ENCODE data around the gene CPSF4.
A peak's percentile ranks its signal among the peaks of the same experiment; 100 is the strongest.
"Not testable (repeated sequence)": the region's sequence is repeated elsewhere in the genome, so short reads cannot be mapped to it uniquely, and the experiment has no call there.

Gene CPSF4

DNA sequence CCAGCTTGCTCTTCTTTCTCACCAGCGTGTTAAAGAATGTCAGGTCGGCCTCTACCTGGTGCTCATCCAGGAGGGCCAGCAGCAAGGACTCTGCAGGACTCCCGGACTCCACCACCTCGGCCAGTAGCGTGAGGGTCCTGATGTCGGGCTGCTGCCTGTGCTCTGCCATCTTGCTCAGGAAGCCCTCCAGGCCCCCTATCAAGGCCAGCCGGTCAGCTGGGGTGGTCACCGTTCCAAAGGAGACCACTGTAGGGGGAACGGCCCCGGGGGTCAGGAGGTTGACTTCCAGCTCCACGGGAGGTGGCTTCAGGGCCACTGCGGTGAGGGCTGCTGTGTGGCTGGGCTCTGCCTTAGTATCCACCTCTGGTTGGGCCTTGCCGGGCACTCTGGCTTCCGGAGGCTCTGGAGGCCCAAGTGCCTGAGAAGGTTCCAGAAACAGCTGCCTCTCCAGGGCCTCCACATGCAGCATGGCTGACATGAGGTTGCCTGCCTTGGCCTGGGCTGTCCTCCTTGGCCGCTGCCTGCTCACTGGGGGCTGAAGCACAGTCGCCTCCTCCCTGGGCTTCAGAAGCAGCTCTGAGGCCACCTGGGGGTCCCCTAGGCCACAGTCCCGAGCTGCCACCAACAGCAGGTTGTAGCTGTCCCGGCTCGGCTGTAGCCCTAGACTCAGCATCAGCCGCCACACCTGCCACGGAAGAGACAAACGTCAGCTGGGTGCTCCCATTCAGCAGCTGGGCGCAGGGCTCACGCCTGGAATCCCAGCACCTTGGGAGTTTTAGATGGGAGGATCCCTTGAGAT, 13.6 kb upstream of the CPSF4 start:
- H3K27me3 ChIP-seq (ENCODE audit: control insufficient read depth in 1 of 2, insufficient read depth in 2 of 2, low read length in 2 of 2): no peaks in the 10 kb centered on the region
- H3K27ac ChIP-seq (ENCODE audit: low read length): no peak overlapping the region
- no peaks in the 10 kb centered on the region for H3K4me1 ChIP-seq (ENCODE audit: control insufficient read depth, insufficient read depth, low read length)
- no peak overlapping the region for H3K9ac ChIP-seq (ENCODE audit: low read length in 2 of 2)
- H3K36me3 ChIP-seq (ENCODE audit: control insufficient read depth in 2 of 2, insufficient read depth in 2 of 2, low read length in 2 of 2): peaks cover 31 to 34% of the 10 kb centered on the region in 2 donors
- H3K4me3 ChIP-seq (ENCODE audit: low read length in 2 of 2): no peak overlapping the region
- H3K9me3 ChIP-seq (ENCODE audit: control insufficient read depth in 2 of 2, low read length in 2 of 2): no peaks in the 10 kb centered on the region

DNA sequence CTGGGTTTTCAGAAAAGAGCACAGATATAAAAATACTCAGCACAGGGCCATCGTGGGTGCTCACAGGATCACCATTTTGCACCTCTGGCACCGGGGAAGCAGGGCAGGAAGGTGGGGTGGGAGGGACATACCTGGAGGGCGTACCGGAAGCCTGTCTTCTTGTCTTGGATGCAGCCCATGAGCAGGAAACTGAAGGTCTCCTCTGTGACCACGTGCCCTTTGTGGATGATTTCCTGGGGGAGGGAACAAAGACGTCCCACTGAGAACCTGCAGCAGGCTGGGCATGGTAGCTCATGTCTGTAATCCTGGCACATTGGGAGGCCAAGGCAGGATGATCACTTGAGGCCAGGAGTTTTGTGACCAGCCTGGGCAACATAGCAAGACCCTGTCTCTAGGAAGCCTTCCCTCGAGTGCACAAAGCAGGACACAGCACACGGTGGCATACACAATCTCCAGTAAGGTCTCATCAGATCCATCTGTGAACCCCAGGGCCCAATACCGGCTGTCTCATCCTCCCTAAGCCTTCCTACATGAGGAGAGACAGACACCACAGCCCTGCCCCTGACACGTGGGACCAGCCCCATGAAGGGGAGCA, 9.7 kb upstream of the CPSF4 start:
- H3K9me3 ChIP-seq (ENCODE audit: control insufficient read depth in 2 of 2, low read length in 2 of 2): no peaks in the 10 kb centered on the region
- H3K27me3 ChIP-seq (ENCODE audit: control insufficient read depth in 1 of 2, insufficient read depth in 2 of 2, low read length in 2 of 2): no peaks in the 10 kb centered on the region
- H3K36me3 ChIP-seq (ENCODE audit: control insufficient read depth in 2 of 2, insufficient read depth in 2 of 2, low read length in 2 of 2): peaks cover 14 to 38% of the 10 kb centered on the region in 2 donors

DNA sequence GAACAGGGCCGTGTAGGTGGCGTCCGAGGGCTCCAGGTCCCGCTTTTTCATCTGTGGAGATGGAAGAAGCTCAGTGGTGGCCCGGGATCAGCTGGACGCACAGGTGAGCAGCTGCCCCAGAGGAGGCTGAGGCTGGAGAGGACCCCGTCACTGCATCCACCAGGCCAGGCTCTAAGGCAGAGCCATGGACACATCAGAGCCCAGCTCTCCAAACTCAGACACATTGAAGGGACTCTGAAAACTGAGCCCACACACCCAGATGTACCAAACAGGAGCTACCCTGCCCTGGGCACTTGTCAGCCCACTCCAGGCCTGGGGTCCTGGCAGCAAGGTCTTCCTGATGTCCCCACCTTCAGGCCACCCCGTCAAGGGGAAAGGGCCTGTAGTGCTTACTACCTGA, 9.0 kb upstream of the CPSF4 start:
- Histone ChIP-seq H3K9ac (ENCODE audit: low read length in 2 of 2) (no peak overlapping the region), H3K27me3 (ENCODE audit: control insufficient read depth in 1 of 2, insufficient read depth in 2 of 2, low read length in 2 of 2) (no peaks in the 10 kb centered on the region), H3K9me3 (ENCODE audit: control insufficient read depth in 2 of 2, low read length in 2 of 2) (no peaks in the 10 kb centered on the region), H3K27ac (ENCODE audit: low read length) (no peak overlapping the region), H3K4me1 (ENCODE audit: control insufficient read depth, insufficient read depth, low read length) (no peaks in the 10 kb centered on the region), H3K4me3 (ENCODE audit: low read length in 2 of 2) (no peak overlapping the region), H3K36me3 (ENCODE audit: control insufficient read depth in 2 of 2, insufficient read depth in 2 of 2, low read length in 2 of 2) (peaks cover 7 to 37% of the 10 kb centered on the region in 2 donors)

More for the DNA sequence above, 9.7 kb upstream of the CPSF4 start:
- Histone ChIP-seq H3K4me3 (ENCODE audit: low read length in 2 of 2) (no peak overlapping the region), H3K4me1 (ENCODE audit: control insufficient read depth, insufficient read depth, low read length) (no peaks in the 10 kb centered on the region), H3K27ac (ENCODE audit: low read length) (no peak overlapping the region), H3K9ac (ENCODE audit: low read length in 2 of 2) (no peak overlapping the region)

DNA sequence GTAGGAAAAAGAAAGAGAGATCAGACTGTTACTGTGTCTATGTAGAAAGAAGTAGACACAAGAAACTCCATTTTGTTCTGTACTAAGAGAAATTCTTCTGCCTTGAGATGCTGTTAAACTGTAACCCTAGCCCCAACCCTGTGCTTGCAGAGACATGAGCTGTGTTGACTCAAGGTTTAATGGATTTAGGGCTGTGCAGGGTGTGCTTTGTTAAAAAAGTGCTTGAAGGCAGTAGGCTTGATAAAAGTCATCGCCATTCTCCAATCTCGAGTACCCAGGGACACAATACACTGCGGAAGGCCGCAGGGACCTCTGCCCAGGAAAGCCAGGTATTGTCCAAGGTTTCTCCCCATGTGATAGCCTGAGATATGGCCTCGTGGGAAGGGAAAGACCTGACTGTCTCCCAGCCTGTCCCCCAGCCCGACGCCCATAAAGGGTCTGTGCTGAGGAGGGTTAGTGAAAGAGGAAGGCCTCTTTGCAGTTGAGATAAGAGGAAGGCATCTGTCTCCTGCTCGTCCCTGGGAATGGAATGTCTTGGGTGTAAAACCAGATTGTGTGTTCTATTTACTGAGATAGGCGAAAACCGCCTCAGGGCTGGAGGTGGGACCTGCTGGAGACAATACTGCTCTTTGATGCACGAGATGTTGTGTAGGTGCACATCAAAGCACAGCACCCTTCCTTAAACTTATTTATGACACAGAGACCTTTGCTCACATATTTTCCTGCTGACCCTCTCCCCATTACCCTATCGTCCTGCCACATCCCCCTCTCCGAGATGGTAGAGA, 6.8 kb upstream of the CPSF4 start:
- H3K27ac ChIP-seq (ENCODE audit: low read length): not testable (repeated sequence)

DNA sequence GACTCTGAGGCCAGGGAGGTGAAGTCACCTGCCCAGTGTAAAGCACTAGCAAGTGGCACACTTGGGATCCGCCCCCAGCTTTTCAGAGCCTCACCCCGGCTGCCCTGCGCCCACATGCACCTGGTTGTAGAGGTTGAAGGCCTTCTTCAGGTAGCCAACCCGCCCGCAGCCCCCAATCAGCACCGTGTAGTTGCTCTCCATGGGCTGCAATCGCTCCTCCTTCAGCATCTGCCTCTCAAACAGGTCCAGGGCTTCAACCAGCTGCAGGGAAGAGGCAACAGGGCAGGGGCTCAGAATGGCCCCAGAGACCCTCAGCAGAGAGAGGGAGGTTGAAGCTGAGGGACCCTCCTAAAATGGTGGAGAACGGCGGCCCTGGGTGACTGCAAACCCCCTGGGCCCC, 5.6 kb upstream of the CPSF4 start:
- H3K27ac ChIP-seq (ENCODE audit: low read length): no peak overlapping the region
- no peaks in the 10 kb centered on the region for H3K9me3 ChIP-seq (ENCODE audit: control insufficient read depth in 2 of 2, low read length in 2 of 2)
- no peaks in the 10 kb centered on the region for H3K27me3 ChIP-seq (ENCODE audit: control insufficient read depth in 1 of 2, insufficient read depth in 2 of 2, low read length in 2 of 2)
- no peak overlapping the region for H3K4me3 ChIP-seq (ENCODE audit: low read length in 2 of 2)
- no peak overlapping the region for H3K9ac ChIP-seq (ENCODE audit: low read length in 2 of 2)
- peaks cover 6% of the 10 kb centered on the region for H3K4me1 ChIP-seq (ENCODE audit: control insufficient read depth, insufficient read depth, low read length)
- H3K36me3 ChIP-seq (ENCODE audit: control insufficient read depth in 2 of 2, insufficient read depth in 2 of 2, low read length in 2 of 2): peaks cover 6 to 32% of the 10 kb centered on the region in 2 donors

More for the DNA sequence above, 6.8 kb upstream of the CPSF4 start:
- not testable (repeated sequence) for H3K27me3 ChIP-seq (ENCODE audit: control insufficient read depth in 1 of 2, insufficient read depth in 2 of 2, low read length in 2 of 2); H3K4me3 ChIP-seq (ENCODE audit: low read length in 2 of 2); H3K4me1 ChIP-seq (ENCODE audit: control insufficient read depth, insufficient read depth, low read length); H3K9me3 ChIP-seq (ENCODE audit: control insufficient read depth in 2 of 2, low read length in 2 of 2); H3K9ac ChIP-seq (ENCODE audit: low read length in 2 of 2)
- peaks cover 6 to 32% of the 10 kb centered on the region in 2 donors for H3K36me3 ChIP-seq (ENCODE audit: control insufficient read depth in 2 of 2, insufficient read depth in 2 of 2, low read length in 2 of 2)

DNA sequence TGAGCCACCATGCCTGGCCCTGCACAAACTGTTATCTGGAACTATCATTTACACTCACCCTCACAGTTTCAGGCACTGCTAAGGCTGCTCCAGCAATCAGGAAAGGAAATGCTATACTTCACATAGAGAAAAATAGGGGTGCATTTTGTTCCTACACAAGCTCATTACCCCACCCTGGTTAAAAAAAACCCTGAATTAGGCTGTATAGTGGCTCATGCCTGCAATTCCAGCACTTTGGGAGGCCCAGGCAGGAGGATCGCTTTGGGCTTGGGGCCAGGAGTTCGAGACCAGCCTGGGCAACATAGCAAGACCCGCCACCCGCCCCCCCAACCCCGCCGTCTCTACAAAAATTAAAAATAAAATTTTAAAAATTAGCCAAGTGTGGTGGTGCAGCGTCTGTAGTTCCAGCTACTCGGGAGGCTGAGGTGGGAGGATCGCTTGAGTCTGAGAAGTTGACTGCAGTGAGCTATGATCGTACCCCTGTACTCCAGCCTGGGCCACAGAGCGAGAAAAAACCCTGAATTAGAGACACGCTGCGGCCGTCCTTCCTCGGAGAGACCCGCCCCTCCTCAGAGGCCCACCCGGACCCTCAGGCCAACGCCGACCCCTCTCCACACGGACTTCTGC, 684 bp upstream of the CPSF4 start:
- H3K27ac ChIP-seq (ENCODE audit: low read length): peak overlapping the region; percentile 66
- H3K27me3 ChIP-seq (ENCODE audit: control insufficient read depth in 1 of 2, insufficient read depth in 2 of 2, low read length in 2 of 2): no peaks in the 10 kb centered on the region
- no peaks in the 10 kb centered on the region for H3K9me3 ChIP-seq (ENCODE audit: control insufficient read depth in 2 of 2, low read length in 2 of 2)
- H3K9ac ChIP-seq (ENCODE audit: low read length in 2 of 2): peak overlapping the region; percentile 87 to 89
- H3K36me3 ChIP-seq (ENCODE audit: control insufficient read depth in 2 of 2, insufficient read depth in 2 of 2, low read length in 2 of 2): peaks cover under 1 to 9% of the 10 kb centered on the region in 2 donors
- H3K4me3 ChIP-seq (ENCODE audit: low read length in 2 of 2): peak overlapping the region; percentile 91
- peaks cover 24% of the 10 kb centered on the region for H3K4me1 ChIP-seq (ENCODE audit: control insufficient read depth, insufficient read depth, low read length)

DNA sequence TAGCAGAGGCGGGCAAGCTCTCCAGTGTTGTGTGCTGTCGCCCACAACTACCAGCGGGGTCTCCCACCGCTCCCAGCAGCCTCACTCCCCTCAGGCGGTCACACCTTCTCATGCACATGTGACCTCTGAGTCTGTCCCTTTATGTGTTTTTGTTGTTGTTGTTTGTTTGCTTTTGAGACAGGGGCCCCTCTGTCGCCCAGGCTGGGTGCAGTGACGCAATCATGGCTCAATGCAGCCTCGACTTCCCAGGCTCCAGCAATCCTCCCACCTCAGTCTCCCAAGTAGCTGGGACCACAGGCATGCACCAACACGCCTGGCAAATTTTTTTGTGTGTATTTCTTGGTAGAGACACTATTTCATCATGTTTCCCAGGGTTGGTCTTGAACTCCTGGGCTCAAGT, 1.5 kb downstream of the CPSF4 start:
- peak overlapping the region in 1 of 2 donors; percentile 87 for H3K9ac ChIP-seq (ENCODE audit: low read length in 2 of 2)

DNA sequence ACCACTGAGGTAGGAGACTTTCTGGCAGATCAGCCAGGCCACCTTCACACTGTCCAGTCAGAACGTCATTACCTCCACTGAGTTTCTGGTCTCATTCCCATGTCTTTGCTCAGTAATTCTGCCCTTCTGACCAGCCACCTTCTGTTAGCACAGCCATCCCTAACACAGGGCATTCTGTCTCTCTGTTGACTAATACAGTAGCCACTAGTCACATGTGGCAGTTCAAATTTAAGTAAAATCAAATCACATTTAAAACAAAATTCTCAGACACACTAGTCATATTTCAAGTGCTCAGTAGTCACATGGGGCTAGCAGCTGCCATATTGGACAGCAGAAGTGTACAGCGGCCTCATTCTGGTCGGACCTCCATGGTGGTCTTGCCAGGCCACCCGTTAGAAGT, 7.4 kb downstream of the CPSF4 start:
- Histone ChIP-seq H3K4me1 (ENCODE audit: control insufficient read depth, insufficient read depth, low read length) (peaks cover 5% of the 10 kb centered on the region), H3K4me3 (ENCODE audit: low read length in 2 of 2) (no peak overlapping the region), H3K9ac (ENCODE audit: low read length in 2 of 2) (no peak overlapping the region), H3K27ac (ENCODE audit: low read length) (no peak overlapping the region), H3K27me3 (ENCODE audit: control insufficient read depth in 1 of 2, insufficient read depth in 2 of 2, low read length in 2 of 2) (no peaks in the 10 kb centered on the region), H3K36me3 (ENCODE audit: control insufficient read depth in 2 of 2, insufficient read depth in 2 of 2, low read length in 2 of 2) (peaks cover 30 to 41% of the 10 kb centered on the region in 2 donors), H3K9me3 (ENCODE audit: control insufficient read depth in 2 of 2, low read length in 2 of 2) (no peaks in the 10 kb centered on the region)

More for the DNA sequence above, 1.5 kb downstream of the CPSF4 start:
- Histone ChIP-seq H3K27ac (ENCODE audit: low read length) (no peak overlapping the region), H3K36me3 (ENCODE audit: control insufficient read depth in 2 of 2, insufficient read depth in 2 of 2, low read length in 2 of 2) (peaks cover 7 to 9% of the 10 kb centered on the region in 2 donors), H3K27me3 (ENCODE audit: control insufficient read depth in 1 of 2, insufficient read depth in 2 of 2, low read length in 2 of 2) (no peaks in the 10 kb centered on the region), H3K9me3 (ENCODE audit: control insufficient read depth in 2 of 2, low read length in 2 of 2) (no peaks in the 10 kb centered on the region), H3K4me3 (ENCODE audit: low read length in 2 of 2) (peak overlapping the region; percentile 91 to 95), H3K4me1 (ENCODE audit: control insufficient read depth, insufficient read depth, low read length) (peaks cover 24% of the 10 kb centered on the region)

DNA sequence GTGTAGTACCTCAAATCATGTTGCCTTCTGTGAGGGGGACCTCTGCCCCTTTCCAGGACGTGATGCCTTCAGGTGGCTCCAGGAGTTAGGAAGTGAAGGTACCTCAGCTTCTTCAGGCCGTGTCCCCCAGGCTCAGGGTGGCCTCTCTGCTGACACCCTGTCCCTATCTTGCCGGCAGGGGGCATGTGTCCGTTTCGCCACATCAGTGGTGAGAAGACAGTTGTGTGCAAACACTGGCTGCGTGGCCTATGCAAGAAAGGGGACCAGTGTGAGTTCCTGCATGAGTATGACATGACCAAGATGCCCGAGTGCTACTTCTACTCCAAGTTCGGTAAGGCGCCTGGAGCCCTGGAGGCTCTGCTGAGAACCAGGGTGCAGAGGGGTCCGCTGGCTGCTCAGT, 9.2 kb downstream of the CPSF4 start:
- H3K9me3 ChIP-seq (ENCODE audit: control insufficient read depth in 2 of 2, low read length in 2 of 2): no peaks in the 10 kb centered on the region
- H3K36me3 ChIP-seq (ENCODE audit: control insufficient read depth in 2 of 2, insufficient read depth in 2 of 2, low read length in 2 of 2): peaks cover 30 to 48% of the 10 kb centered on the region in 2 donors
- H3K27me3 ChIP-seq (ENCODE audit: control insufficient read depth in 1 of 2, insufficient read depth in 2 of 2, low read length in 2 of 2): no peaks in the 10 kb centered on the region

DNA sequence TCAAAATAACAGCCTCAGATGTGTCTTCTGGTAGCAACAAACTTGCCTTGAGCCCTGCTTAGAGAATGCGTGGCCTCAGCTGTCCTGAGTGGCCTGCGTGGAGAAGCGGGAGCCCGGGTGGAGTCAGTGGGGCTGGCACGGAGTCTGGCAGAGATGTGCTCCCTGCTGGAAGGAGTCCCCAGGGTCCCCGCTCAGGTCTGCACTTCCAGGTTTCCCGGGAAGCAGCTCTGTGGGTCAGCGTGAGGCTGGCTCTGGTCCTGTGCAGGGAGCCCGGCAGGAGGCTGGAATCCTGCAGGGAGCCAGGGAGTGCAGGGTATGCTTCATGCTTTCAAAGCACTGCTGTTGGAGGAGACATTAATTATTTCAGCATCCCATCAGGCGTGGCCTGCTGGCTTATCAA, 10.1 kb downstream of the CPSF4 start:
- no peak overlapping the region for H3K27ac ChIP-seq (ENCODE audit: low read length)
- no peak overlapping the region for H3K9ac ChIP-seq (ENCODE audit: low read length in 2 of 2)
- no peaks in the 10 kb centered on the region for H3K27me3 ChIP-seq (ENCODE audit: control insufficient read depth in 1 of 2, insufficient read depth in 2 of 2, low read length in 2 of 2)
- no peaks in the 10 kb centered on the region for H3K9me3 ChIP-seq (ENCODE audit: control insufficient read depth in 2 of 2, low read length in 2 of 2)
- H3K36me3 ChIP-seq (ENCODE audit: control insufficient read depth in 2 of 2, insufficient read depth in 2 of 2, low read length in 2 of 2): peaks cover 29 to 56% of the 10 kb centered on the region in 2 donors
- peaks cover 2% of the 10 kb centered on the region for H3K4me1 ChIP-seq (ENCODE audit: control insufficient read depth, insufficient read depth, low read length)
- H3K4me3 ChIP-seq (ENCODE audit: low read length in 2 of 2): no peak overlapping the region

More for the DNA sequence above, 9.2 kb downstream of the CPSF4 start:
- peaks cover 2% of the 10 kb centered on the region for H3K4me1 ChIP-seq (ENCODE audit: control insufficient read depth, insufficient read depth, low read length)
- H3K9ac ChIP-seq (ENCODE audit: low read length in 2 of 2): no peak overlapping the region
- H3K27ac ChIP-seq (ENCODE audit: low read length): no peak overlapping the region
- no peak overlapping the region for H3K4me3 ChIP-seq (ENCODE audit: low read length in 2 of 2)

Data from stomach smooth muscle (tissue), 2 donors.